Kasumi-1 (cell line): ENCODE results near the gene AP3D1.
A peak's percentile ranks its signal among the peaks of the same experiment; 100 is the strongest.
"Not testable (repeated sequence)": the region's sequence is repeated elsewhere in the genome, so short reads cannot be mapped to it uniquely, and the experiment has no call there.

Experiments used
- DNase-seq, 2 experiments: peaks; one replicate each; lab custom pipeline; 2025; lab: John Stamatoyannopoulos, UW

The AP3D1 gene

GRCh38 chr19:2109046-2109864, 42.1 kb downstream of the AP3D1 start:
- DNase-seq: no peak

GRCh38 chr19:2108251-2109016, 42.9 kb downstream of the AP3D1 start:
- DNase-seq: no peak

DNA sequence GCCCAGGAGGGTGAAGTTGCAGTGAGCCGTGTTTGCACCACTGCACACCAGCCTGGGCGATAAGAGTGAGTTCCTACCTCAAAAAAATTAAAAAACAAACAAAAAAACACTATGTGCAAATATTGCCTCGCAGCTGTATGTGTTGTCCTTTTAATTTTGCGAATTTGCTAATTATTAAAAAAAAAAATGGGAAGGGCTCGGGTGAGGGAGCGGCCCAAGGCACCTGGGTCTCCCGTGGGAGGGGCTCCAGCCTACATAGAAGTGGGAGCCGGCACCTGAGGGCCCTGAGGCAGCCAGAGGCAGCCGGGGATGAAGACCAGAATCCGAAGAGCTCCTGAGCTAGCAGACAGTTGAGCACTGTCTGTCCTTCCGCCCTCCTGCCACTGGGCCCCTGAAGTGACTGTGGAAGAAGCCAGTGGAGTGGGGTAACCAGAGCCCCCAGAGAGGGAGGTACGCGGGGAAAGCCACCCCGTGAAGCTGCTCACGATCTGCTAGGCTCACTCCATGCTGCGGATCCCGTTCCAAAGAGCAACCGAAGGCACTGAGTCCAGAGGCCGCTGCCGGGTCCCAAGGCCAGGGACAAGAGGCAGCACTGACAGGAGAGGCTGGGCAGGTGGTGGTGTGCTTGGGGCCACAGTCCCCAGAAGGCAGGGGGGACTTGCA, 48.2 kb downstream of the AP3D1 start:
- no peak for DNase-seq

- no peak for DNase-seq
These were observed 49.7 kb downstream of the AP3D1 start for GRCh38 chr19:2101417-2102335.

GRCh38 chr19:2100719-2101061, 50.7 kb downstream of the AP3D1 start:
- DNase-seq: no peak

GRCh38 chr19:2099937-2100718, 51.2 kb downstream of the AP3D1 start:
- DNase-seq: no peak

DNA sequence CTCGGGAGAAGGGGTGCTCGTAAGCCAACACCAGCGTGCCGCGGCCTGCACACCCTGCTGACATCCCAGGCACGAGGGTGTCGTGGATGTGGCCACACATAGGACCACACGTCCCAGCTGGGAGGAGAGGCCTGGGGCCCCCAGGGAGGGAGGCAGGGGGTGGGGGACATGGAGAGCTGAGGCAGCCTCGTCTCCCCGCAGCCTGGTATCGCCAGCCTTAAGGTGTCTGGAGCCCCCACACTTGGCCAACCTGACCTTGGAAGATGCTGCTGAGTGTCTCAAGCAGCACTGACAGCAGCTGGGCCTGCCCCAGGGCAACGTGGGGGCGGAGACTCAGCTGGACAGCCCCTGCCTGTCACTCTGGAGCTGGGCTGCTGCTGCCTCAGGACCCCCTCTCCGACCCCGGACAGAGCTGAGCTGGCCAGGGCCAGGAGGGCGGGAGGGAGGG, 52.3 kb downstream of the AP3D1 start:
- no peak for DNase-seq

DNA sequence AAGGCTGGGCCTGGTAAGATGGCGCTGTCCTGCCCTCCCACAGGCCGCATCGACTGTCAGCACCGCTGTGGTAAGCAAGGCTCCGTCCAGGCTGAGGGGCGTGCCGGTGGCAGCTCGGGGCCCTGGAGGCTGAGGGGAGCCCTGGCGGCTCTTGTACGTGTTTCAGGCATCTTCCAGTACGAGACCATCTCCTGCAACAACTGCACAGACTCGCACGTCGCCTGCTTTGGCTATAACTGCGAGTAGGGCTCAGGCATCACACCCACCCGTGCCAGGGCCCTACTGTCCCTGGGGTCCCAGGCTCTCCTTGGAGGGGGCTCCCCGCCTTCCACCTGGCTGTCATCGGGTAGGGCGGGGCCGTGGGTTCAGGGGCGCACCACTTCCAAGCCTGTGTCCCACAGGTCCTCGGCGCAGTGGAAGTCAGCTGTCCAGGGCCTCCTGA, 53.5 kb downstream of the AP3D1 start:
- DNase-seq: no peak

GRCh38 chr19:2097203-2097885, 54.0 kb downstream of the AP3D1 start:
- DNase-seq: no peak

GRCh38 chr19:2096480-2097202, 54.7 kb downstream of the AP3D1 start, which contains the start of gene IZUMO4:
Gene IZUMO4, plus strand, starts transcription at chr19:2096915. Its CDS starts 31 bp downstream, at chr19:2096946.
- peak; percentile 93 for DNase-seq

DNA sequence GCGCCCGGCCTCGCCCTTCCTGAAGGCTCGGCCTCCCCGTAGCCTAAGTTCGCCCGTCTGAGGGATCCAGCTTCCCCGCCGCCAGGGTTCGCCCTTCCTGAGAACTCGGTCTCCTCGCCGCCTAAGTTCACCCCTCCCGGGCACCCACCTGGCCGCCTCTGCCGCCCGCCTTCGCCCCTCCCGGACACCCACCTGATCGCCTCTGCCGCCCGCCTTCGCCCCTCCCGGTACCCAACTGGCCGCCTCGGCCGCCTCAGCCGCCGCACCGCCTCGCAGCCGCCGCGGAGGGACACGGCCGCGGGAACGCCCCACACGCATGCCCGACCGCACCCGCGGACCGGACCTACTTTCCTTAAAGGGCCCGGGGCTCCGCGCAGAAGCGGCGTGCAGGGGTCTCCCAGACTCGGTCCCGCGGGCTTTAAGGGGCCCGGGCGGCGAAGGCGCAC, 55.3 kb downstream of the AP3D1 start, which contains the start of gene MOB3A:
Gene MOB3A (minus strand): TSS at position 293 of the 446 bp plus-strand sequence. CDS start 17,766 bp downstream, outside the sequence.
- peak; percentile 75 to 80 for DNase-seq

DNA sequence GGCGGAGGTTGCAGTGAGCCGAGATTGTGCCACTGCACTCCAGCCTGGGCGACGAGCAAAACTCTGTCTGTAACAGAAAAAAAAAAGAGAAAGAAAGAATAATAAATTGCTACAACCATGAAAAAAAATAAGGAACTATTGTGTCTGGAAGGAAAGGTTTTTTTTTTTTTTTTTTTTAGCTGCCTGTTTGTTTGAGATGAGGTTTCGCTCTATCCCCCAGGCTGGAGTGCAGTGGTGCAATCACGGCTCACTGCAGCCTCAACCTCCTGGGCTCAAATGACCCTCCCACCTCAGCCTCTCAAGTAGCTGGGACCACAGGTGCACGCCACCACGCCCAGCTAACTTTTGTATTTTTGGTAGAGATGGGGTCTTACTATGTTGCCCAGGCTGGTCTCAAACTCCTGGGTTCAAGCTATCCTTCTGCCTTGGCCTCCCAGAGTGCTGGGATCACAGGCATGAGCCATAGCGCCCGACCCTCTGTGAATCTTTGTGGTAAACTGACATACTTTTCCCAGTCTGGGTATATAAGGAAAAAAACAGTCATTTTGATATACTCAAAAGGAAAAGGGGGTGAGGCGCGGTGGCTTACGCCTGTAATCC, 59.3 kb downstream of the AP3D1 start:
- DNase-seq: not testable (repeated sequence)

DNA sequence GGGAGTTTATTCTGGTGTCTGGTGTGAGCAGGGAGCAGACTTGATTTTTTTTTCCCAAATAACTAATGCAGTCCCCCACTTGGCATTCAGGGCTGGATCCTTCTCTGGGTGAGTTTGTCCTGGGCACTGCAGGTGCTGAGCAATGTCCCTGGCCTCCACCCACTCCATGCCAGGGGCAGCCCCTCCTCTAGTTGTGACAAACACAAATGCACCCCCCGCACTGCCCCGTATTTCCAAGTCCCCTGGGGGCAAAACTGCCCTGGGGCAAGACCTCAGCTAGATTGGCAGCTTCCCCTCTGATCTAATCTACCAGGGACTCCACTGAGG, 61.7 kb downstream of the AP3D1 start:
- DNase-seq: no peak

DNA sequence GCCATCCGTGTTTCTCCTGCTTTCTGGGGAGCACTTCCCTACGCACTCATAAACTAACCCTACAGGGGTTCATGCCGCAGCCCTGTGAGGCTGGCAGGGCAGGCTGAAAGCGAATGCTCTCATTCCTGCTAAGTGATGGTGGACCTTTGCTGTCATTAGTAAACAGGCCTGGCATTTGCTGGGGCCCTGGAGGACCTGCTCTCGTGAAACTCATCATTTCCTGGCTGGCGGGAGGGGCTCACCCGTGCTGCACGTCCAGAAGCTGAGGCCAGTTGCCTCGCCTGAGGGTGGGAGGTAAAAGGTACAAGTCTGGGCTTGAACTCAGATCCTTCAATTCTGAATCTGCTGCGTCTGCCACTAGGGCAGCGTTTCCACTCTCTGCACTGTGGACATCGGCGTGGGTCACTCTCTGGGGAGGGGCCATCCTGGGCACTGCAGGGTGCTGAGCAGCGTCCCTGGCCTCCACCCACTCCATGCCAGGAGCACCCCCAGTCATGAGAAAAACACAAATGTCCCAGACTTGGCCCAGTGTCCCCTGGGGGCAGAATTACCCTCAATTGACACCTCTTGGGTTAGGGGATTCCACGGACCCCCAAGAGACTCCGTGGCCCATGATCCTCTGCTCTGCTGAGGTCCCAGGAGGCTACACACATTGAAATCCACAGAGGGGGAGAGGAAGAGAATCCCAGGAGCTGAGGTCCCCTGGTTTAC, 62.2 kb downstream of the AP3D1 start:
- no peak for DNase-seq

DNA sequence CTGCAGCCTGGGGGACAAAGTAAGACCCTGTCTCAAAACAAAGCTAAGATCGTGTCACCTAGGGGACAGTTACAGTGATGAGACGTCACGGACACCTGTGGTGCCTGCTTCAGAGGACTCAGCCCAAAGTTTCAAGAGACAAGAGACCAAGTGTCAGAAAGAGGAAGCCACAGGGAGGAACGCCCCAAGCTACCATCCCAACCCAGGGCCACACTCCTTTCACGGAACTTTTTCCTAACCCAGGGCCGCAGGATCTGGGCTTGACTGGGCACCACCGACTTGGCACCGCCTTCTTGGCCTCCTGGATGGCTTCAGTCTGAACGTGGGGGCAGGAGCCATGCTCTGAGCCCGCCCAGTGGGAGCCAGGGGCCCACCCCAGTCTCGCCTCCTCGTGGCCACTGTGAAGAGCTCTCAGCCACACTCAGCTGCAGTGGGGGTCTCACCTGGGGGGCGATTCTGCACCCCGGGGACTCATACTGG, 63.7 kb downstream of the AP3D1 start:
- DNase-seq: peak; percentile 42 to 72

DNA sequence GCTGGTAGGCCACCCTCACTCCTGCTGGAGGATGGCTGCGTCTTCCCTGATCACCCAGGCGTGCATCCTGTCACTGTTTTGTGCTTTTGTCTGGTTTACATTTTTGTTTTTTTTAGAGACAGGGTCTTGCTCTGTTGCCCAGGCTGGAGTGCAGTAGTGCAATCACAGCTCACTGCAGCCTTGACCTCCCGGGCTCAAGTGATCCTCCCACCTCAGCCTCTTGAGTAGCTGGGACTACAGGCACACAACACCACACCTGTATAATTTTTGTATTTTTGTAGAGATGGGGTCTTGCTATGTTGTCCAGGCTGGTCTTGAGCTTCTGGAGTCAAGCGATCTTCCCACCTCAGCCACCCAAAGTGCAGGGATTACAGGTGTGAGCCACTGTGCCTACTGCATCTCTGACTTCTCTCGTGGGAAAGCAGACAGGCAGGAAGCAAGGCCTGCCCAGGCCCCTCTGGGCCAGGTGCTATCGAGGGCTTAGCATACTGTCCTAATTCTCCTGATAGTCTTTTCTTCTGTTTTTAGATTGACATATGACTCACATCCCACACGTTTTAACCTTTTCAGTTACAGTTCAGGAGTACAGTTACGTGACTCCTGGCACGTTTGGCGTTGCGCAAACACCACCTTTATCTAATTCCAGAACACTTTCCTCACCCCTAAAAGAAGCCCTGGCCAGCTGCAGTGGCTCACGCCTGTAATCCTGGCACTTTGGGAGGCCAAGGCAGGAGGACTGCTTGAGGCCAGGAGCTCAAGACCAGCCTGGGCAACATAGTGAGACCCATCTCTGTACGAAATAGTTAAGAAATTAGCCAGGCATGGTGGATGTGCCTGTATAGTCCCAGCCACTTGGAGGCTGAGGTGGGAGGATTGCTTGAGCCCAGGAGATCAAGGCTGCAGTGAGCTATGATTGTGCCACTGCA, 64.4 kb downstream of the AP3D1 start:
- not testable (repeated sequence) for DNase-seq
